WTC11 (cell line): ENCODE data around the gene NRP2. TPM values are rescaled to one million over a fixed set of nuclear protein-coding genes. Genes with fewer than 3 reads are reported as not detected.

ENCODE experiments used
- ATAC-seq: fragments of 200-7000 bp; cut with Tn5 transposase; 2 replicates; pipeline ENCODE4 v1.10.0; 2021; ENCODE audit warnings: mild to moderate bottlenecking, moderate library complexity
- CTCF ChIA-PET: fragments of 300-600 bp; sonication (Branson Sonifier 250); formaldehyde crosslinking; loops from one replicate; lab custom pipeline; 2021; ENCODE audit warnings: antibody characterized with exemption; lab: Charles Lee
- POLR2A ChIA-PET: fragments of 350-600 bp; sonication (Branson Sonifier 250); formaldehyde crosslinking; loops from one replicate; lab custom pipeline; 2021; ENCODE audit warnings: antibody characterized with exemption; lab: Charles Lee
- DNase-seq: peaks from one replicate; pipeline ENCODE4 v3.0.0; 2021; ENCODE audit warnings: low spot score
- H3K27ac Mint-ChIP-seq: 2 replicates; pipeline ENCODE4 v1.8.0; 2021; ENCODE audit warnings: mixed read lengths
- H3K27me3 Mint-ChIP-seq: 2 replicates; pipeline ENCODE4 v1.8.0; 2021; ENCODE audit warnings: low read depth, mild to moderate bottlenecking, moderate library complexity, mixed read lengths
- H3K36me3 Mint-ChIP-seq: 2 replicates; pipeline ENCODE4 v1.8.0; 2021; ENCODE audit warnings: mixed read lengths
- H3K4me1 Mint-ChIP-seq: 2 replicates; pipeline ENCODE4 v1.8.0; 2022; ENCODE audit warnings: mixed read lengths
- H3K4me3 Mint-ChIP-seq: 2 replicates; pipeline ENCODE4 v1.8.0; 2021; ENCODE audit warnings: mild to moderate bottlenecking, moderate library complexity, mixed read lengths
- H3K9me3 Mint-ChIP-seq: 2 replicates; pipeline ENCODE4 v1.8.0; 2021; ENCODE audit warnings: mixed read lengths
- CREM ChIP-seq: sonication (generic); formaldehyde crosslinking; IDR thresholded peaks from 2 replicates; pipeline ENCODE4 v1.8.1; 2022; ENCODE audit warnings: mild to moderate bottlenecking, missing genetic modification reagents, moderate library complexity
- E2F4 ChIP-seq: sonication (generic); formaldehyde crosslinking; IDR thresholded peaks from 2 replicates; pipeline ENCODE4 v1.8.1; 2022; ENCODE audit warnings: low read depth, mild to moderate bottlenecking, moderate library complexity, missing genetic modification reagents, borderline replicate concordance
- EMX1 ChIP-seq: fragments of 250-450 bp; sonication (Bioruptor Pico); IDR thresholded peaks from 2 replicates; pipeline ENCODE4 v1.8.0; 2021; ENCODE audit warnings: mild to moderate bottlenecking
- ETV6 ChIP-seq: sonication (generic); formaldehyde crosslinking; IDR thresholded peaks from 2 replicates; pipeline ENCODE4 v1.8.1; 2022; ENCODE audit warnings: mild to moderate bottlenecking, missing genetic modification reagents
- FOXK1 ChIP-seq: sonication (generic); formaldehyde crosslinking; IDR thresholded peaks from 2 replicates; pipeline ENCODE4 v1.8.0; 2022; ENCODE audit warnings: mild to moderate bottlenecking, moderate library complexity, missing genetic modification reagents
- JUN ChIP-seq: sonication (generic); formaldehyde crosslinking; IDR thresholded peaks from 2 replicates; pipeline ENCODE4 v1.8.0; 2023; ENCODE audit warnings: mild to moderate bottlenecking, missing genetic modification reagents
- NFATC4 ChIP-seq: fragments of 250-450 bp; sonication (Bioruptor Pico); IDR thresholded peaks from 2 replicates; pipeline ENCODE4 v1.9.0; 2021; ENCODE audit warnings: mild to moderate bottlenecking
- NFE2L1 ChIP-seq: sonication (generic); formaldehyde crosslinking; IDR thresholded peaks from 2 replicates; pipeline ENCODE4 v1.8.1; 2023; ENCODE audit warnings: missing genetic modification reagents
- SP1 ChIP-seq: sonication (generic); formaldehyde crosslinking; conservative IDR thresholded peaks from 2 replicates; pipeline ENCODE4 v1.8.1; 2022; ENCODE audit warnings: missing genetic modification reagents
- STAT6 ChIP-seq: sonication (generic); formaldehyde crosslinking; conservative IDR thresholded peaks from 2 replicates; pipeline ENCODE4 v1.8.1; 2023; ENCODE audit warnings: mild to moderate bottlenecking, low read depth, missing genetic modification reagents, moderate library complexity
- TEAD1 ChIP-seq: sonication (generic); formaldehyde crosslinking; IDR thresholded peaks from 2 replicates; pipeline ENCODE4 v1.8.0; 2022; ENCODE audit warnings: mild to moderate bottlenecking, missing genetic modification reagents
- TP53 ChIP-seq: sonication (generic); formaldehyde crosslinking; IDR thresholded peaks from 2 replicates; pipeline ENCODE4 v1.8.1; 2023; ENCODE audit warnings: mild to moderate bottlenecking, missing genetic modification reagents
- ZNF138 ChIP-seq: sonication (generic); formaldehyde crosslinking; conservative IDR thresholded peaks from 2 replicates; pipeline ENCODE4 v1.8.1; 2022; ENCODE audit warnings: mild to moderate bottlenecking, moderate library complexity, missing genetic modification reagents
- ZNF232 ChIP-seq: sonication (generic); formaldehyde crosslinking; IDR thresholded peaks from 2 replicates; pipeline ENCODE4 v1.8.0; 2022; ENCODE audit warnings: mild to moderate bottlenecking, missing genetic modification reagents
- ZNF281 ChIP-seq: sonication (generic); formaldehyde crosslinking; IDR thresholded peaks from 2 replicates; pipeline ENCODE4 v1.8.0; 2023; ENCODE audit warnings: mild to moderate bottlenecking, missing genetic modification reagents
- ZNF317 ChIP-seq: sonication (generic); formaldehyde crosslinking; IDR thresholded peaks from 2 replicates; pipeline ENCODE4 v1.8.1; 2023; ENCODE audit warnings: low read depth, mild to moderate bottlenecking, moderate library complexity, missing genetic modification reagents, borderline replicate concordance
- ZNF423 ChIP-seq: fragments of 250-450 bp; sonication (Bioruptor Pico); IDR thresholded peaks from 2 replicates; pipeline ENCODE4 v2.1.2; 2022; ENCODE audit warnings: mild to moderate bottlenecking, moderate library complexity
- total RNA-seq: library from RNA; stranded (reverse); gene quantifications from 3 replicates; pipeline ENCODE4 v1.2.3, GENCODE V29; 2021
- TF ChIP-seq, protein P1 (sequence below): sonication (generic); formaldehyde crosslinking; IDR thresholded peaks from 2 replicates; pipeline ENCODE4 v1.8.1; 2022; ENCODE audit warnings: mild to moderate bottlenecking, missing genetic modification reagents, moderate library complexity, borderline replicate concordance
- TF ChIP-seq, protein P2 (sequence below): fragments of 250-450 bp; sonication (Bioruptor Pico); IDR thresholded peaks from 2 replicates; pipeline ENCODE4 v1.9.0; 2021; ENCODE audit warnings: mild to moderate bottlenecking, borderline replicate concordance
- TF ChIP-seq, protein P3 (sequence below): fragments of 250-450 bp; sonication (Bioruptor Pico); IDR thresholded peaks from 2 replicates; pipeline ENCODE4 v1.9.0; 2021; ENCODE audit warnings: mild to moderate bottlenecking

Gene NRP2
- total RNA-seq, 1 experiment from 2014 or later: 41.0 TPM

DNA sequence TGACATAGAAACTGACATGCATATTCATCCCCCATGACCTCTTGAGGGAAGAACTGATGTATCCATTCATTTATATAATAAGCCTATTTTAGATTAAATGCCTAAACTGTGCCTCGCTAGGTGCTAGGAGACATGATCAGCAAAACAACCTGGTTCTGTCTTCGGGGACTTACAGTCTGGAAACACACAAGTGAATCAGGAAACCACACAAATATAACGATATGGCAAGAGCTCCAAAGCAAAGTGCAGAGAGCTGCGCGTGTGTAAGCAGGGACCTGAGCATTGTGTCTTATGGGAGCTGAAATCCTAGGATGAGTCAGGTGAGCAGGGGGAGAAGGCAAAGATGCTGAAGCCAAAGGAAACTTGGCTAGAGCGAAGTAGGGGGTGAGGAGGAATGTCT, 120.6 kb downstream of the NRP2 start (continued):
- TF ChIP-seq EMX1 (CRISPR knock-in tag) (no peak), CREM (CRISPR knock-in tag) (no peak), ETV6 (CRISPR knock-in tag) (no peak), SP1 (CRISPR knock-in tag) (no peak), ZNF281 (CRISPR knock-in tag) (no peak), ZNF138 (CRISPR knock-in tag) (no peak)
- TF ChIP-seq, protein P1, sequence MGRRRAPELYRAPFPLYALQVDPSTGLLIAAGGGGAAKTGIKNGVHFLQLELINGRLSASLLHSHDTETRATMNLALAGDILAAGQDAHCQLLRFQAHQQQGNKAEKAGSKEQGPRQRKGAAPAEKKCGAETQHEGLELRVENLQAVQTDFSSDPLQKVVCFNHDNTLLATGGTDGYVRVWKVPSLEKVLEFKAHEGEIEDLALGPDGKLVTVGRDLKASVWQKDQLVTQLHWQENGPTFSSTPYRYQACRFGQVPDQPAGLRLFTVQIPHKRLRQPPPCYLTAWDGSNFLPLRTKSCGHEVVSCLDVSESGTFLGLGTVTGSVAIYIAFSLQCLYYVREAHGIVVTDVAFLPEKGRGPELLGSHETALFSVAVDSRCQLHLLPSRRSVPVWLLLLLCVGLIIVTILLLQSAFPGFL (CRISPR knock-in tag): no peak
- TF ChIP-seq, protein P2, sequence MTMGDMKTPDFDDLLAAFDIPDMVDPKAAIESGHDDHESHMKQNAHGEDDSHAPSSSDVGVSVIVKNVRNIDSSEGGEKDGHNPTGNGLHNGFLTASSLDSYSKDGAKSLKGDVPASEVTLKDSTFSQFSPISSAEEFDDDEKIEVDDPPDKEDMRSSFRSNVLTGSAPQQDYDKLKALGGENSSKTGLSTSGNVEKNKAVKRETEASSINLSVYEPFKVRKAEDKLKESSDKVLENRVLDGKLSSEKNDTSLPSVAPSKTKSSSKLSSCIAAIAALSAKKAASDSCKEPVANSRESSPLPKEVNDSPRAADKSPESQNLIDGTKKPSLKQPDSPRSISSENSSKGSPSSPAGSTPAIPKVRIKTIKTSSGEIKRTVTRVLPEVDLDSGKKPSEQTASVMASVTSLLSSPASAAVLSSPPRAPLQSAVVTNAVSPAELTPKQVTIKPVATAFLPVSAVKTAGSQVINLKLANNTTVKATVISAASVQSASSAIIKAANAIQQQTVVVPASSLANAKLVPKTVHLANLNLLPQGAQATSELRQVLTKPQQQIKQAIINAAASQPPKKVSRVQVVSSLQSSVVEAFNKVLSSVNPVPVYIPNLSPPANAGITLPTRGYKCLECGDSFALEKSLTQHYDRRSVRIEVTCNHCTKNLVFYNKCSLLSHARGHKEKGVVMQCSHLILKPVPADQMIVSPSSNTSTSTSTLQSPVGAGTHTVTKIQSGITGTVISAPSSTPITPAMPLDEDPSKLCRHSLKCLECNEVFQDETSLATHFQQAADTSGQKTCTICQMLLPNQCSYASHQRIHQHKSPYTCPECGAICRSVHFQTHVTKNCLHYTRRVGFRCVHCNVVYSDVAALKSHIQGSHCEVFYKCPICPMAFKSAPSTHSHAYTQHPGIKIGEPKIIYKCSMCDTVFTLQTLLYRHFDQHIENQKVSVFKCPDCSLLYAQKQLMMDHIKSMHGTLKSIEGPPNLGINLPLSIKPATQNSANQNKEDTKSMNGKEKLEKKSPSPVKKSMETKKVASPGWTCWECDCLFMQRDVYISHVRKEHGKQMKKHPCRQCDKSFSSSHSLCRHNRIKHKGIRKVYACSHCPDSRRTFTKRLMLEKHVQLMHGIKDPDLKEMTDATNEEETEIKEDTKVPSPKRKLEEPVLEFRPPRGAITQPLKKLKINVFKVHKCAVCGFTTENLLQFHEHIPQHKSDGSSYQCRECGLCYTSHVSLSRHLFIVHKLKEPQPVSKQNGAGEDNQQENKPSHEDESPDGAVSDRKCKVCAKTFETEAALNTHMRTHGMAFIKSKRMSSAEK (CRISPR knock-in tag): no peak
- TF ChIP-seq, all 79 proteins: peak for 0

- ATAC-seq: no peak
- ChIA-PET POLR2A (no interaction called here), CTCF (no interaction called here)
- H3K4me1 Mint-ChIP-seq: peaks cover 14% of the 10 kb centered on the region
- H3K27me3 Mint-ChIP-seq: peaks cover 2% of the 10 kb centered on the region; the same call in 1 of the 2 replicates
- peaks cover 13% of the 10 kb centered on the region for H3K36me3 Mint-ChIP-seq
- peaks cover 18% of the 10 kb centered on the region for H3K9me3 Mint-ChIP-seq
- TF ChIP-seq TP53 (no peak), NFE2L1 (no peak), ZNF232 (CRISPR knock-in tag) (no peak), TEAD1 (no peak), ZNF423 (CRISPR knock-in tag) (no peak), NFATC4 (CRISPR knock-in tag) (no peak)
- H3K27ac Mint-ChIP-seq: no peak overlapping the region
- no peak overlapping the region for H3K4me3 Mint-ChIP-seq
- DNase-seq: no peak
Observed at GRCh38 chr2:205803500-205803899, 121.2 kb downstream of the NRP2 start.

DNA sequence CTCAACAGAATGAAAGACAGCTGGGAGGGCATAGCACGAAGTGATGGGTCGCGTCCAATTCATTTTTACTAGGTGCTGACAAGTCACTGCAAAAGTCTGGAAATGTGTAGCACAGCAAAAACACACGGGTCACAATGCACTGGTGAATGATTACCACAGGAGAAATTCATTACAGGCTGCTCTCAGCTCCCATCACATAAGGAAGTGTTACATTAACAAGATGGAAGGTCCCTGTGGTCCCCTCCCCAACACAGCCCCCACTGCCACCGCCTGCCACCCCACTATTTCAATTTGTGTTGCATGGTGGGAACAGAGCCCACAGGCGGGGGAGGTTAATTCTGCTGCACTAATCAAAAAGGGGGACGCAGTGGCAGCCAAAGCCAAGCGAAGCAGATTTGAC, 122.8 kb downstream of the NRP2 start:
- POLR2A ChIA-PET: no interaction called here
- H3K27me3 Mint-ChIP-seq: peaks cover 2% of the 10 kb centered on the region; the same call in 1 of the 2 replicates
- peaks cover 2% of the 10 kb centered on the region; the same call in 1 of the 2 replicates for H3K9me3 Mint-ChIP-seq
- TF ChIP-seq JUN (no peak), ZNF317 (CRISPR knock-in tag) (no peak), STAT6 (CRISPR knock-in tag) (no peak), FOXK1 (CRISPR knock-in tag) (no peak), ZNF232 (CRISPR knock-in tag) (no peak), E2F4 (CRISPR knock-in tag) (no peak)
- TF ChIP-seq, protein P3, sequence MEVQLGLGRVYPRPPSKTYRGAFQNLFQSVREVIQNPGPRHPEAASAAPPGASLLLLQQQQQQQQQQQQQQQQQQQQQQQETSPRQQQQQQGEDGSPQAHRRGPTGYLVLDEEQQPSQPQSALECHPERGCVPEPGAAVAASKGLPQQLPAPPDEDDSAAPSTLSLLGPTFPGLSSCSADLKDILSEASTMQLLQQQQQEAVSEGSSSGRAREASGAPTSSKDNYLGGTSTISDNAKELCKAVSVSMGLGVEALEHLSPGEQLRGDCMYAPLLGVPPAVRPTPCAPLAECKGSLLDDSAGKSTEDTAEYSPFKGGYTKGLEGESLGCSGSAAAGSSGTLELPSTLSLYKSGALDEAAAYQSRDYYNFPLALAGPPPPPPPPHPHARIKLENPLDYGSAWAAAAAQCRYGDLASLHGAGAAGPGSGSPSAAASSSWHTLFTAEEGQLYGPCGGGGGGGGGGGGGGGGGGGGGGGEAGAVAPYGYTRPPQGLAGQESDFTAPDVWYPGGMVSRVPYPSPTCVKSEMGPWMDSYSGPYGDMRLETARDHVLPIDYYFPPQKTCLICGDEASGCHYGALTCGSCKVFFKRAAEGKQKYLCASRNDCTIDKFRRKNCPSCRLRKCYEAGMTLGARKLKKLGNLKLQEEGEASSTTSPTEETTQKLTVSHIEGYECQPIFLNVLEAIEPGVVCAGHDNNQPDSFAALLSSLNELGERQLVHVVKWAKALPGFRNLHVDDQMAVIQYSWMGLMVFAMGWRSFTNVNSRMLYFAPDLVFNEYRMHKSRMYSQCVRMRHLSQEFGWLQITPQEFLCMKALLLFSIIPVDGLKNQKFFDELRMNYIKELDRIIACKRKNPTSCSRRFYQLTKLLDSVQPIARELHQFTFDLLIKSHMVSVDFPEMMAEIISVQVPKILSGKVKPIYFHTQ (CRISPR knock-in tag): no peak

More for the DNA sequence above, 122.8 kb downstream of the NRP2 start:
- Mint-ChIP-seq H3K4me3 (no peak overlapping the region), H3K27ac (no peak overlapping the region), H3K4me1 (peaks cover 14% of the 10 kb centered on the region), H3K36me3 (no peaks in the 10 kb centered on the region)
- CTCF ChIA-PET: no interaction called here
- DNase-seq (no peak), ATAC-seq (no peak)
